Measurements from ENCODE around the gene TTLL8. TPM values are rescaled to one million over a fixed set of nuclear protein-coding genes. Genes with fewer than 3 reads are reported as not detected.

The TTLL8 gene
- polyA plus RNA-seq, 1 experiment: not detected

DNA sequence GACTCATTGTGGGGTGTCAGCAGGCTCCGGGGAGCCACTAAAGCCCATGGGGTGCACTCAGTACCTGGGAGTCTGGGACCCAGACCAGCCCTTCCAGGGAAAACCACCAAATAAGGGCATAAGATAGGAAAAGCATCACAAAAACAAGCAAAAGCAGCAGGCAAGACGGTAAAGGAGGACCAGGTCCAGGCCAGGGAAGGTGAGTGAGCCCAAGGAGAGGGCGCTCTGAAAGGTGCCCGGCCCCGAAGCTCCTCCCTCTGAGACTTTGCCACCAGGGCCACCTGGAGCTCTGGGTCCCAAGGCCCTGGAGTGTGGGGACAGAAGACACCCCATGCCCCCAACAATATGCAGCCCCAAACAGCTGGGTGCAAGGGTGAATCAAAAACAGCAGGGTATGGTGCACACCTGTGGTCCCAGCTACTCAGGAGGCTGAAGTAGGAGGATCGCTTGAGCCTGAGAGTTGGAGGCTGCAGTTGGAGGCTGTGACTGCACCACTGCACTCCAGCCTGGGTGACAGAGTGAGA is 40.3 kb downstream of the TTLL8 start:
- Histone ChIP-seq H3K27me3 (ENCODE audit: control insufficient read depth, insufficient read depth, low read length) (peaks cover 48% of the 10 kb centered on the region), H3K4me3 (ENCODE audit: low read depth, low read length) (no peak overlapping the region), H3K27ac (ENCODE audit: low read depth, low read length) (no peak overlapping the region), H3K9me3 (ENCODE audit: control insufficient read depth, insufficient read depth, low read length) (peaks cover 4% of the 10 kb centered on the region)
- no peak for TF ChIP-seq CTCF (IDR thresholded peaks at IDR 0.05; ENCODE audit: low read depth, low read length)
- DNase-seq (ENCODE audit: low read depth, low spot score): no peak
- ChIA-PET POLR2A (no interaction called here), CTCF (no interaction called here)

DNA sequence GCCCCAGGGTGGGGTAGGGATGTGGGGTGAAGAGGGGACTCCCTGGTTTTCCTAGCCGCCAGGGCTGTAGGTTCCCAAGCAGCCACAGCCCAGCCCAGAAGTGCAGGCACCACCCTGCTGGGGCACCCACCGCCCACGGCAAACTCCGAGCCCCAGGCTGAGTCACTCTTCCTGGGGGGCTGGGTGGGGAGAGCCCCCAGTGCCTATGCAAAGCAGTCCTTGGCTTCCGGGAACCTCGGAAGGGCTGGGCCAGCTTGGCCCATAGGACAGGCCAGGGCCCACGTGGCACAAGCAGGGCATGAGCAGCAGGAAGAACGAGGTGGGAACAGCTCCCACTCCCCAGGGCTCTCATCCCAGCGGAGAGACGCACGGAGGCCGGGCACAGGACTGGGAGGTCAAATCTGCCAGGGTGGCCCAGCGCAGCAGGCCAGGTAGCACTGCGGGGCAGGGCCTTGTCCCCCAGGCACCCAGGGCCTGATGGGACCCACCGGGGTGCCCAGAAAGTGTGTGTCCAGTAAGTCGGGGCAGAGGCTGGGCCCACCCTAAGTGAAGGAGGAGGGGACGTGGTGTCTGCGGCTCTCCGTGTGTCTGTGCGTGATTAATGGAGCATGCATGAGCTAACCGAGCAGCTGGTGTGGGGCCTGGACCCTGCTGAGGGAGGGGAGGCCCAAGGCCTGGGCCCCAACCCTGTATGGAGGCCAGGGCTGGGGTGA is 41.0 kb downstream of the TTLL8 start:
- CTCF ChIA-PET: no interaction called here
- TF ChIP-seq CTCF (IDR thresholded peaks at IDR 0.05; ENCODE audit: low read depth, low read length): no peak
- peaks cover 54% of the 10 kb centered on the region for H3K27me3 ChIP-seq (ENCODE audit: control insufficient read depth, insufficient read depth, low read length)
- POLR2A ChIA-PET: no interaction called here
- no peak overlapping the region for H3K27ac ChIP-seq (ENCODE audit: low read depth, low read length)
- DNase-seq (ENCODE audit: low read depth, low spot score): no peak
- H3K4me3 ChIP-seq (ENCODE audit: low read depth, low read length): no peak overlapping the region
- peaks cover 4% of the 10 kb centered on the region for H3K9me3 ChIP-seq (ENCODE audit: control insufficient read depth, insufficient read depth, low read length)

GRCh38 chr22:50016308-50016987 is 41.6 kb downstream of the TTLL8 start:
- ChIA-PET CTCF (no interaction called here), POLR2A (no interaction called here)
- Histone ChIP-seq H3K4me3 (ENCODE audit: low read depth, low read length) (no peak overlapping the region), H3K9me3 (ENCODE audit: control insufficient read depth, insufficient read depth, low read length) (peaks cover 4% of the 10 kb centered on the region), H3K27ac (ENCODE audit: low read depth, low read length) (no peak overlapping the region), H3K27me3 (ENCODE audit: control insufficient read depth, insufficient read depth, low read length) (peaks cover 61% of the 10 kb centered on the region)
- no peak for DNase-seq (ENCODE audit: low read depth, low spot score)
- TF ChIP-seq CTCF (IDR thresholded peaks at IDR 0.05; ENCODE audit: low read depth, low read length): no peak

- CTCF ChIA-PET: no interaction called here
- Histone ChIP-seq H3K4me3 (ENCODE audit: low read depth, low read length) (no peak overlapping the region), H3K9me3 (ENCODE audit: control insufficient read depth, insufficient read depth, low read length) (peaks cover 4% of the 10 kb centered on the region), H3K27ac (ENCODE audit: low read depth, low read length) (no peak overlapping the region), H3K27me3 (ENCODE audit: control insufficient read depth, insufficient read depth, low read length) (peaks cover 67% of the 10 kb centered on the region)
- DNase-seq (ENCODE audit: low read depth, low spot score): no peak
- no peak for TF ChIP-seq CTCF (IDR thresholded peaks at IDR 0.05; ENCODE audit: low read depth, low read length)
- POLR2A ChIA-PET: no interaction called here
Observed at GRCh38 chr22:50015451-50016307, 42.4 kb downstream of the TTLL8 start.
